GM13977 (cell line): Measurements from ENCODE around the gene C1orf198.

Source experiments
- DNase-seq: peaks from one replicate; pipeline ENCODE4 v3.0.0; 2012; ENCODE audit warnings: low spot score
- CTCF ChIP-seq: IDR thresholded peaks from 2 replicates; pipeline ENCODE4 v1.5.1; 2012; ENCODE audit warnings: mild to moderate bottlenecking, control low read depth; ENCODE audit not compliant: insufficient read depth; ENCODE audit errors: extremely low read depth, missing control alignments
- in situ Hi-C: fragments of 300-500 bp; cut with MboI; formaldehyde crosslinking; loops from one replicate; pipeline ENCODE4 v1.12.0; 2022; ENCODE audit warnings: low sequenced_read_pairs, low pct_unique_long_range_greater_than_20kb, mixed read lengths, inconsistent platforms; ENCODE audit not compliant: unreplicated experiment

Gene C1orf198

GRCh38 chr1:230900984-230901383, 32.7 kb upstream of the C1orf198 start:
- in situ Hi-C loops, result loop anchor here (25.0 kb wide), 1 partner anchor 311 kb away; no protein-coding TSS in a partner anchor
- no peak for TF ChIP-seq CTCF
- no peak for DNase-seq

- in situ Hi-C loops, result loop anchor here (25.0 kb wide), 1 partner anchor 312 kb away; no protein-coding TSS in a partner anchor
- DNase-seq, result no peak
- no peak for TF ChIP-seq CTCF
Measured at GRCh38 chr1:230899841-230900251, 31.5 kb upstream of the C1orf198 start.

GRCh38 chr1:230898748-230899147, 30.4 kb upstream of the C1orf198 start:
- no peak for TF ChIP-seq CTCF
- no peak for DNase-seq
- in situ Hi-C loops, result no loop called here

- in situ Hi-C loops, result no loop called here
- no peak for DNase-seq
- TF ChIP-seq CTCF, result no peak
Measured at GRCh38 chr1:230898144-230898543, 29.8 kb upstream of the C1orf198 start.

- DNase-seq, result no peak
- no peak for TF ChIP-seq CTCF
- in situ Hi-C loops, result no loop called here
Measured at GRCh38 chr1:230896779-230897178, 28.5 kb upstream of the C1orf198 start.

GRCh38 chr1:230895452-230895851, 27.1 kb upstream of the C1orf198 start:
- TF ChIP-seq CTCF, result no peak
- DNase-seq, result no peak
- in situ Hi-C loops, result no loop called here

- in situ Hi-C loops, result no loop called here
- no peak for DNase-seq
- TF ChIP-seq CTCF, result no peak
Measured at GRCh38 chr1:230894664-230895063, 26.3 kb upstream of the C1orf198 start.
